ENCODE results near the gene IER3IP1.

IER3IP1 gene

GRCh38 chr18:47108998-47109405, 67.2 kb downstream of the IER3IP1 start:
- no peak for DNase-seq (ENCODE audit: extremely low spot score, insufficient read length, low read depth)
- no peak for FAIRE-seq

GRCh38 chr18:47108373-47108772, 67.8 kb downstream of the IER3IP1 start:
- DNase-seq (ENCODE audit: extremely low spot score, insufficient read length, low read depth) (no peak), FAIRE-seq (no peak)

All from GM18507 (cell line).